Ascending aorta (tissue), 2 donors: ENCODE data around the gene KRT82. TPM values are rescaled to one million over a fixed set of nuclear protein-coding genes. Genes with fewer than 3 reads are reported as not detected.
A peak's percentile ranks its signal among the peaks of the same experiment; 100 is the strongest.

Experiments used
- DNase-seq, 2 donors: peaks; one replicate each; pipeline ENCODE4 v3.0.0-alpha.2; 2019; ENCODE audit warnings: low spot score in 2 of 2
- H3K27ac ChIP-seq, 2 donors: fragments of 200-600 bp; sonication (generic); one replicate each; pipeline ENCODE4 v1.5.1; 2016 to 2017; ENCODE audit warnings: mild to moderate bottlenecking in 1 of 2
- H3K27me3 ChIP-seq: fragments of 200-600 bp; sonication (generic); one replicate; pipeline ENCODE4 v1.5.1; 2017
- H3K36me3 ChIP-seq, 2 donors: fragments of 200-600 bp; sonication (generic); one replicate each; pipeline ENCODE4 v1.5.1; 2016
- H3K4me1 ChIP-seq, 2 donors: fragments of 200-600 bp; sonication (generic); one replicate each; pipeline ENCODE4 v1.5.1; 2016 to 2017; ENCODE audit warnings: mild to moderate bottlenecking in 1 of 2
- H3K4me3 ChIP-seq, 2 donors: fragments of 200-600 bp; sonication (generic); one replicate each; pipeline ENCODE4 v1.5.1; 2016 to 2017; ENCODE audit warnings: mild to moderate bottlenecking in 1 of 2
- H3K9me3 ChIP-seq, 2 donors: fragments of 200-600 bp; sonication (generic); one replicate each; pipeline ENCODE4 v1.5.1; 2016
- intact Hi-C: fragments of 100-400 bp; cut with DNase I; formaldehyde crosslinking; loops from one replicate; pipeline ENCODE4 v1.15.1; 2023
- total RNA-seq: library from RNA; depleted of rRNA; stranded (reverse); fragments of >200 nt; gene quantifications from one replicate; pipeline ENCODE4 v1.1.0, GENCODE V29; 2016
- TF ChIP-seq, protein P1 (sequence below), 3 experiments: fragments of 200-600 bp in 2 of 3; fragments of 450-650 bp in 1 of 3; sonication (generic) in 2 of 3; IDR thresholded peaks; one replicate each; pipeline ENCODE4 v1.5.1; 2016 to 2019; ENCODE audit warnings: antibody characterized with exemption in 3 of 3, mild to moderate bottlenecking in 1 of 3, moderate library complexity in 1 of 3

Gene KRT82
- total RNA-seq, 1 donor from 2014 or later, result not detected

DNA sequence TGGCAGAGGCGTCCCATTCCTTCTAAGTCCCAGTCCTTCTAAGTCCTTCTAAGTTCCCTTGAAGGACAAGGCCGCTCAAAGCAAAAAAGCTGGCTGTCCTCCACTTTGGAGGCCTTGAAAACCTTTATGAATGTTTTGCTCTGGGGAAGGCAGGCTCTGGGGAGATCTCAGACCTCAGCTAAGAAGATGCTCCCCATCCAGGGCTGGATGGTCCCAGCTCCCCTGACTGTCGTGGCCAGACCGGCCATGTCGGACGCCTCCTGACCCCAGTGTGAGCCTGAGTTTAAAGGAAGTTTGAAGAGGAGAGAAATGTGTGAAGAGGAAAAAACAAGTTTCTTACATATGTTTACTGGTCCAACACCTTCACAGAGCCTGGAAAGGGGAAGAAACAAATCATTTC lies 26.6 kb downstream of the KRT82 start:
- TF ChIP-seq, protein P1, sequence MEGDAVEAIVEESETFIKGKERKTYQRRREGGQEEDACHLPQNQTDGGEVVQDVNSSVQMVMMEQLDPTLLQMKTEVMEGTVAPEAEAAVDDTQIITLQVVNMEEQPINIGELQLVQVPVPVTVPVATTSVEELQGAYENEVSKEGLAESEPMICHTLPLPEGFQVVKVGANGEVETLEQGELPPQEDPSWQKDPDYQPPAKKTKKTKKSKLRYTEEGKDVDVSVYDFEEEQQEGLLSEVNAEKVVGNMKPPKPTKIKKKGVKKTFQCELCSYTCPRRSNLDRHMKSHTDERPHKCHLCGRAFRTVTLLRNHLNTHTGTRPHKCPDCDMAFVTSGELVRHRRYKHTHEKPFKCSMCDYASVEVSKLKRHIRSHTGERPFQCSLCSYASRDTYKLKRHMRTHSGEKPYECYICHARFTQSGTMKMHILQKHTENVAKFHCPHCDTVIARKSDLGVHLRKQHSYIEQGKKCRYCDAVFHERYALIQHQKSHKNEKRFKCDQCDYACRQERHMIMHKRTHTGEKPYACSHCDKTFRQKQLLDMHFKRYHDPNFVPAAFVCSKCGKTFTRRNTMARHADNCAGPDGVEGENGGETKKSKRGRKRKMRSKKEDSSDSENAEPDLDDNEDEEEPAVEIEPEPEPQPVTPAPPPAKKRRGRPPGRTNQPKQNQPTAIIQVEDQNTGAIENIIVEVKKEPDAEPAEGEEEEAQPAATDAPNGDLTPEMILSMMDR (IDR thresholded peaks at IDR 0.05), result no peak
- H3K27me3 ChIP-seq, result no peaks in the 10 kb centered on the region
- H3K4me1 ChIP-seq, result no peaks in the 10 kb centered on the region
- no peaks in the 10 kb centered on the region for H3K36me3 ChIP-seq
- intact Hi-C loops, result loop anchor here (10.0 kb wide), 1 partner anchor 595 kb away; no protein-coding TSS in a partner anchor
- no peak overlapping the region for H3K4me3 ChIP-seq
- no peak overlapping the region for H3K27ac ChIP-seq
- no peak for DNase-seq
- no peaks in the 10 kb centered on the region for H3K9me3 ChIP-seq

DNA sequence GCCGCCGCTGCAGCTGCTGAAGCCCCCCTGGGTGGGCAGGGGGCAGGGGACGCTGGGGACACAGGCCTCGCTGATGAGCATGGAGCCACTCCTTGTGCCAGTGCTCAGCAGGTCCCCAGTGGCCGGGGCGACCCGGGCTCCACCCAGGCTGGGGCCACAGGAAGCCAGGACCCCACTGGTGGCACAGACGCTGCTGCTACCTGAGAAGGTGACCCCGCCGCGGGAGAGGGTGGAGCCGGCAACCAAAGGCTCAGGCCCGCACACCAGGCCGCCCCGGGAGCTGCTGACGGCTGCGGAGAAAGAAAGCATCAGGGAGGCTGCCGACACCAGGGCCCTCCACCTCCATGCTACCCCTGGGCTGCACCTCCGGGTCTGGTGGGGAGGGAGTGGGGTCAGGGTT lies 28.0 kb downstream of the KRT82 start:
- no peak for DNase-seq

DNA sequence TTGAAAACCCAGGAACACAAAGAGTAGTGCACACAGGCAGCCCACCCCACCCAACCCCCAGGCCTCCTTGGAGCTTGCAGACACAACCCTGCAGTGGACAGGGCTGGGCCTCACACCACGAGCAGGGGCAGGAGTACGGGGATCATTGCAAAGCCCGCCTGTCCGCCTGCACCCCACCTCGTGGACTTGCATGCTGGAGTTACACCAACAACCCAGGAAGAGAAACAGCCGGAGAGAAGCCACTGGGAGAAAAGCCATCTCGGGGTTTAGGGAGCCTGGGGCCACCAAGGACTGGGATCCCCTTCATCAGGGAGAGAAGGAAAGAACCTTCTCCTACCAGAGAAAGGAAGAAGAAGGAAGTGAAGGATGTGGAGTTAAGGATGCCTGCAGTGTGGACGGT lies 28.9 kb downstream of the KRT82 start:
- TF ChIP-seq, protein P1 (IDR thresholded peaks at IDR 0.05), result no peak
- Histone ChIP-seq H3K9me3 (no peaks in the 10 kb centered on the region), H3K27ac (no peak overlapping the region), H3K27me3 (no peaks in the 10 kb centered on the region), H3K36me3 (no peaks in the 10 kb centered on the region), H3K4me1 (no peaks in the 10 kb centered on the region), H3K4me3 (no peak overlapping the region)
- intact Hi-C loops, result loop anchor here (10.0 kb wide), 1 partner anchor 598 kb away; no protein-coding TSS in a partner anchor
- no peak for DNase-seq

More for the DNA sequence above, 28.0 kb downstream of the KRT82 start:
- intact Hi-C loops, result loop anchor here (10.0 kb wide), 1 partner anchor 597 kb away; no protein-coding TSS in a partner anchor
- no peaks in the 10 kb centered on the region for H3K9me3 ChIP-seq
- H3K36me3 ChIP-seq, result no peaks in the 10 kb centered on the region
- TF ChIP-seq, protein P1 (IDR thresholded peaks at IDR 0.05), result no peak
- H3K27me3 ChIP-seq, result no peaks in the 10 kb centered on the region
- no peak overlapping the region for H3K27ac ChIP-seq
- H3K4me1 ChIP-seq, result no peaks in the 10 kb centered on the region
- H3K4me3 ChIP-seq, result no peak overlapping the region

DNA sequence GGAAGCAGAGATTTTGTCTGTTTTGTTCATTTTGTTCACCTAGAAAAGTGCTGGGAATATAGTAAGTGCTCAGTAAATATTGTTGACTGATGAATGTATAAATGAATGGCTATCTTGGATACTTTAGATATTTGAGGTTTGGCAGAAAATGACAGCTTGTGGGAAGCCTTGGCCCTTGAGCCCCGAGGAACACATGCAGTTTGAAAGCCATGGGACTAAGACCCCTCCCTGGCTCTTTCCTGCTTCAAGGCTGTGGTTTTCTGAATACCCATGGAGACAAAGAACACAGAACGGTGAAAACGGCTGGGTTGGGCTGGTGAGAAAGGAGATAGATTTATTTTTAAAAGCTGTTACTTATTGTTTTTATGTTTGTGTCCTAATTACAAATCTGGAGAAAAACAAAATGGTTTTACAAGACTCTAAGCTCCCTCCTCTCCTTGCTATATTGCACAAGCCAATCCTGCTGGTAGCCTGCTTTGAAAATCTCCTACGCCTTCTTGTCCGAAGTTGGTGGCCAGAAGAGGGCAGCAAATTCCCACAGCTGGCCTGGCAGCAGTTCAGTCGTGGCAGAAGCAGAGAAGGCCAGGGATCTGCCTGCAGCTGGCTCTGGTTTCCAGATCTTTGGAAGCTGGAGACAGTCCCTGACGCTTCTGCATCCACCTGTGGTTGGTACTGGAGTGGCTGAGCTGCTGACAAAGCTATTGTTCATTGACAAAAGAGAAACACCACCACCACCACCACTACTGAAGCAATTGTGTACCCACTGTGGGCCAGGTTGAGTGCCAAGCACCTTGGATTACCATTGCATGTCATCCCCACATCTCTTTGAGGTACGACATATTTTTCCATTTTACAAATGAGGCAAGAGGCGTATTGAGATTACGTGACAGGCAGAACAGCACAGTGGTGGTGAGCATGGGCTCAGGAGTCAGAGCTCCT lies 33.6 kb downstream of the KRT82 start:
- intact Hi-C loops, result loop anchor here (1.0 to 10.0 kb wide), 3 partner anchors 215 to 602 kb away; no protein-coding TSS in a partner anchor
- Histone ChIP-seq H3K4me3 (no peak overlapping the region), H3K36me3 (no peaks in the 10 kb centered on the region), H3K27me3 (no peaks in the 10 kb centered on the region), H3K4me1 (peaks cover 0 to 11% of the 10 kb centered on the region in 2 donors), H3K27ac (peak overlapping the region in 1 of 2 donors; percentile 68), H3K9me3 (no peaks in the 10 kb centered on the region)
- TF ChIP-seq, protein P1 (IDR thresholded peaks at IDR 0.05), result peak; percentile 65 to 84 (median 66)
- DNase-seq, result peak; percentile 29 to 87

DNA sequence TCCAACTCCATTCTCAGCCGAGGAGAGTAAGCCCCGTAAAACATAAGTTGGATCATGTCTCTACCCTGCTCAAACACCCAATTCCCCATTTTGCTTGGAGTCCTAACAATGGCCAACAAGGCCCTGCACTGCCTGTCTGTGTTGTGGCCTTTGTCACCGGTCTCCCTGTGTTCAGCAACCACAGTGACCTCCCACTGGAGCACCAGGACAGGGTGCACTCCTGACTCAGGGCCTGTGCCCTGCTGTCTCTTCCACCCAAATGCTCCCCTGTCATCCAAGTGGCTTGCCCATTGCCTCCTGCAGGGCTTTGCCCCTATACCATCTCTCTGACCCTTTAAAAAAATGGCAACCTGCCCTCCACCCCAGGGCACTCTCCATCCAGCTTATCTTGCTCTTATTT lies 34.4 kb downstream of the KRT82 start:
- Histone ChIP-seq H3K4me3 (no peak overlapping the region), H3K4me1 (peaks cover 0 to 11% of the 10 kb centered on the region in 2 donors), H3K27ac (peak overlapping the region; percentile 57 to 68), H3K9me3 (no peaks in the 10 kb centered on the region), H3K27me3 (no peaks in the 10 kb centered on the region), H3K36me3 (no peaks in the 10 kb centered on the region)
- TF ChIP-seq, protein P1 (IDR thresholded peaks at IDR 0.05), result no peak
- DNase-seq, result no peak
- intact Hi-C loops, result loop anchor here (1.0 to 10.0 kb wide), 3 partner anchors 214 to 603 kb away; no protein-coding TSS in a partner anchor
